Fibroblast of the aortic adventitia (primary cell): Measurements from ENCODE around the gene TECTA. TPM values are rescaled to one million over a fixed set of nuclear protein-coding genes. Genes with fewer than 3 reads are reported as not detected.

ENCODE experiments used
- DNase-seq: peaks from one replicate; pipeline ENCODE4 v3.0.0-alpha.2; 2010; ENCODE audit warnings: low read depth
- H3K4me3 ChIP-seq: 2 replicates; pipeline ENCODE4 v1.5.1; 2011; ENCODE audit warnings: low read depth, mild to moderate bottlenecking, control low read depth, low read length, moderate library complexity
- total RNA-seq: library from RNA; depleted of rRNA; stranded (reverse); fragments of >200 nt; gene quantifications from 2 replicates; pipeline ENCODE4 v1.2.3, GENCODE V29; 2012; ENCODE audit warnings: low replicate concordance
- TF ChIP-seq, protein P1 (sequence below): IDR thresholded peaks from 2 replicates; pipeline ENCODE4 v1.5.1; 2011; ENCODE audit warnings: mild to moderate bottlenecking, low read length, control low read depth, inconsistent platforms; ENCODE audit not compliant: insufficient read depth

Gene TECTA
- total RNA-seq, 1 donor = 0.36 TPM

DNA sequence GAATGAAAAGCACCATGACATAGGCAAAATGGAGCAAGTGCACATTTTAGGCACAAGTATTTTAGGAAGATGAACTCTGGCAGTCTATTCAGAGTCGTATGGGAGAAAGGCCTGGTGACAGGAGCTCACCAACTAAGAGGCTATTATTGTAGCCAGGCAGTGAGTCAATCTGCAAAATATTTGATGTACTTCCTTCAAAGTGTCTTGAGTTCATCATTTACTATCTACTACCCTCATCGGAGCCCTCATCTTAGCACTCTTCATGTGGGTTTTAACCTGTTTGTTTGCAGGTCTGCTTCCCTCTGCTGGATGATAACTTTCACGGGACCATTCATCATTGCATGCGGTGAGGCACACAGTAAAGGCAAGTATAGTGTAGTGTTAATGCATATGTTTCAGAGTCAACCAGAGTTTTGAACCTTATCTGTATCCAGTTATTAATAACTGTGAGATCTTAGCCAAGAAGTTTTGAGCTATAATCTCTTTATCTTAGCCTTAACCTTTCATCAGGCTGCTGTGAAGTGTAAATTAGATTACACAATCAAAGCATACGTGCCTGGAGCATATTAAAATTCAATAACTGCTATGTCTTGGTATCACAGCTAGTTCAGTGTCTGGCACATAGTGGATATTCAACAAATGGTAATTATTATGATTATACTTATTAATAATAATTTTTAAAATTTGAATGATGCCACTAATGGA lies 120.6 kb downstream of the TECTA start:
- TF ChIP-seq, protein P1, sequence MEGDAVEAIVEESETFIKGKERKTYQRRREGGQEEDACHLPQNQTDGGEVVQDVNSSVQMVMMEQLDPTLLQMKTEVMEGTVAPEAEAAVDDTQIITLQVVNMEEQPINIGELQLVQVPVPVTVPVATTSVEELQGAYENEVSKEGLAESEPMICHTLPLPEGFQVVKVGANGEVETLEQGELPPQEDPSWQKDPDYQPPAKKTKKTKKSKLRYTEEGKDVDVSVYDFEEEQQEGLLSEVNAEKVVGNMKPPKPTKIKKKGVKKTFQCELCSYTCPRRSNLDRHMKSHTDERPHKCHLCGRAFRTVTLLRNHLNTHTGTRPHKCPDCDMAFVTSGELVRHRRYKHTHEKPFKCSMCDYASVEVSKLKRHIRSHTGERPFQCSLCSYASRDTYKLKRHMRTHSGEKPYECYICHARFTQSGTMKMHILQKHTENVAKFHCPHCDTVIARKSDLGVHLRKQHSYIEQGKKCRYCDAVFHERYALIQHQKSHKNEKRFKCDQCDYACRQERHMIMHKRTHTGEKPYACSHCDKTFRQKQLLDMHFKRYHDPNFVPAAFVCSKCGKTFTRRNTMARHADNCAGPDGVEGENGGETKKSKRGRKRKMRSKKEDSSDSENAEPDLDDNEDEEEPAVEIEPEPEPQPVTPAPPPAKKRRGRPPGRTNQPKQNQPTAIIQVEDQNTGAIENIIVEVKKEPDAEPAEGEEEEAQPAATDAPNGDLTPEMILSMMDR = no peak
- H3K4me3 ChIP-seq = no peak overlapping the region
- no peak for DNase-seq

DNA sequence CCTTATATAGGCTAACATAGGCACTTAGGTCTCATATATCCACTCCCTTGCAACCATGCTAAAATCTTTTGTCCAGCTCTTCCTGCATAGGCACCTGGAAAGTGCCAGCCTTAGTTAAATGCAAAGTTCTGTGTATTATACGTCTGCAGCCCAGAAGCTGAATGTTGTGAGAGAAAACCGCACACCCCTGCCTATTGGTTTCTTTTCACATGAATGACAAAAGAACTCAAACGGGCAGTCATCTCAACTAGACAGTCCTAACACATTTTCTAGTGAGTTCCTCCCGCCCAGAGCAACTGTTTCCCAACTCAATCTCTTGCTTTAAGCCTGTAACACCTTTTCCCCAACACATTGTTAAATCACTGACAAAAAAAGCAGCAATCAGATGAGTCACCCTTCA lies 122.1 kb downstream of the TECTA start:
- TF ChIP-seq, protein P1 = no peak
- no peak overlapping the region for H3K4me3 ChIP-seq
- DNase-seq = no peak

DNA sequence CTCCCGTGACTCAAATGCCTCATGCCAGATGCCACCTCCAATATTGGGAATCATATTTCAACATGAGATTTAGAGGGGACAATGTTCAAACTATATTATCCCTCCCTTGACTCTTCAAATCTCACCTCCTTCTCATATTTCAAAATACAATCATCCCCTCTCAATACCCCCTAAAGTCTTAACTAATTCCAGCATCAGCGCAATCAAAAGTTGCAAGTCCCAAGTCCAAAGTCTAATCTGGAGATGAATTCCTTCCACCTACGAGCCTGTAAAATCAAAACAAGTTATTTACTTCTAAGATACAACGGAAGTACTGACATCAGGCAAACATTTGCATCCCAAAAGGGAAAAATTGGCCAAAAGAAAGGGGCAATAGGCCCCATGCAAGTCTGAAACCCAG lies 124.3 kb downstream of the TECTA start:
- TF ChIP-seq, protein P1 = no peak
- DNase-seq = no peak

DNA sequence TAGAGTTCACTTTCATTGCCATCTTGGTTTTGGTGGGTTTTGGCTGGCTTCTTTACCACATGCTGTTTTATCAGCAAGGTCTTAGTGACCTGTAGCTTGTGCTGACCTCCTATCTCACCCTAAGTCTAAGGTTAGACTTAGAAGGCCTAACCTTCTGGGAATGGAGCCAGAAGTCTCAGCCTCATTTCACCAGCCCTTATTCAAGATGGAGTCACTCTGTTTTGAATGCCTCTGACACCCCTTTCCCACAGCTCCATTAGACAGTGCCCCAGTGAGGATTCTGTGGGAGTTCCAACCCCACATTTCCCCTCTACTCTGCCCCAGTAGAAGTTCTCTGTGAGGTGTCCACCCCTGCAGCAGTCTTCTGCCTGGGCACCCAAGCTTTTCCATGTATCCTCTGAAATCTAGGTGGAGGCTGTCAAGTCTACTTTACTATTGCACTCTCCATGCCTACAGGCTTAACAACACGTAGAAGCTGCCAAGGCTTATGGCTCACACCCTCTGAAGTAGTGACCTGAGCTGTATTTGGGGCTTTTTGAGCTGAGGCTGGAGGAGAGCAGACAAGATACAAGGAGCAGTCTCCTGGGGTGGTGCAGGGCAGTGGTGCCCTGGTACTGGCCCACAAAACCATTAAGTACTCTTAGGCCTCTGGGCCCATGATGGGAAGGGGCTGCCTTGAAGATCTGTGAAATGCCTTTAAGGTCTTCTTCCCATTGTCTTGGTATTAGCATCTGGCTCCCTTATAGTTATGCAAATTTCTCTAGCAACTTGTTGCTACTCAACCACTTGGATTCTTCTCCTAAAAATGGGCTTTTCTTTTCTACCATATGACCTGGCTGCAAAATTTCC lies 125.6 kb downstream of the TECTA start:
- no peak for DNase-seq
- H3K4me3 ChIP-seq = no peak overlapping the region
- TF ChIP-seq, protein P1 = no peak

More for the DNA sequence above, 124.3 kb downstream of the TECTA start:
- H3K4me3 ChIP-seq = no peak overlapping the region

DNA sequence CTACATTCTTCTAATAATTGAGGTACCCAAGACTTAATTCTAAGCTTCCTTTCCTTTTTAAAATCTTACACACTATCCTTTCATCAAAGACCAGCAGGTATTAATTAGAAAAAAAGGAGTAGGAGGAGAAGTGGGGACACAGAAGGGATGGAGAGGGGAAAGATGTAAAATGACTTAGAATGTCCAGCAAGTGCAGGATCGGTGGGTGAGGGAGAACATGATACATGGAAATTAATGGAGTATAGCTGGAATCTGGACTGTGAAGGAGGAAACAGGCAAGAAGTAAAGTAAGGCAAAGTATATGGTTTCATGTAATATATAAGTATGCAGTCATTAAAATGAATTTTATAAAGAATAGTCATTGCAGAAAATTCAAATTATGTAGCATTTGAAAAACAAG lies 127.8 kb downstream of the TECTA start:
- TF ChIP-seq, protein P1 = no peak
- DNase-seq = no peak
- no peak overlapping the region for H3K4me3 ChIP-seq

DNA sequence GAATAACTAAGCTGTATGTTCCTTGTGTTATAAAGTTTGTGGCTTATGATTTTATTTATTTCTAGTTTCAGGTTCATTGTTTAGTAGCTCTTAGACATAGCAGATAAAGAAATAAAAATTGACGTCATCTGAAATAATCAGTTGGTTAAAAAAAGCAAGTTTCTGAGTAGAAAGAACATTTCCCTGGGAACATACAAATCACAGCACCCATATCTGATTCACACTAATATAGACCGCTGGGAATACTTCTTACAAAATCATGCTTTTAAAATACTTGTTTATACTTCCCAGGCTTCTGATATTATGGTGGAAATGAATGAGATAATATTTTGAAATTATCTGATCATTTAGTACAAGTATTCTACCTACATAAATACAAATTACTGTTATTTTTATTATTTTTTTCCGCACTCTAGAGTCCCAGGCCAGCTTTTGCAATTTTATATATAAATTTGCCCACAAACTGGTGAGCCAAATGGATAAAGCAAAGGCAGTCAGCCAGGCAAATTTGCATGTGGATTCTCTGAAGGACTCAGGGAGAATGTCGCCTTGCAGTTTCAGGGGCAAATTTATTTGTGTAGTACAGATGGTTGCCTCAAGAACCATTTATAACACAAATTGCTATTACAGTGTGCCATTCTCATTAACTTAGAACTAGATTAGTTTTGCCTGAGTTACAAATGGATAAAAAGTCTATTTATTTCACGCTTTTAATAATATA lies 128.6 kb downstream of the TECTA start:
- H3K4me3 ChIP-seq = no peak overlapping the region
- TF ChIP-seq, protein P1 = no peak
- DNase-seq = no peak
